B cell (primary cell): ENCODE measurements around the gene IFT88. TPM values are rescaled to one million over a fixed set of nuclear protein-coding genes. Genes with fewer than 3 reads are reported as not detected.

ENCODE experiments used
- ATAC-seq: fragments of 200-7000 bp; cut with Tn5 transposase; one replicate; pipeline ENCODE4 v1.10.0; 2021; ENCODE audit warnings: low read depth, mild to moderate bottlenecking, moderate number of reproducible peaks, moderate library complexity
- CTCF ChIA-PET: fragments of 350-600 bp; sonication (Branson Sonifier 250); formaldehyde crosslinking; loops from one replicate; lab custom pipeline; 2021; ENCODE audit warnings: antibody characterized with exemption, inconsistent platforms; lab: Charles Lee
- POLR2A ChIA-PET: fragments of 350-600 bp; sonication (Branson Sonifier 250); formaldehyde crosslinking; loops from one replicate; lab custom pipeline; 2021; ENCODE audit warnings: antibody characterized with exemption; lab: Charles Lee
- DNase-seq: peaks from one replicate; pipeline ENCODE4 v3.0.0; 2013
- H2AFZ ChIP-seq: 2 replicates; pipeline ENCODE4 v1.6.1; 2012; ENCODE audit warnings: mild to moderate bottlenecking, low read depth, low read length; ENCODE audit not compliant: insufficient read depth, poor library complexity, severe bottlenecking
- H3K27ac ChIP-seq, 2 donors: 1 replicate in 1 of 2; 2 replicates in 1 of 2; pipeline ENCODE4 v1.5.1; 2012 to 2013; ENCODE audit warnings: low read length in 2 of 2, mild to moderate bottlenecking in 2 of 2, moderate library complexity in 1 of 2
- H3K27me3 ChIP-seq, 4 experiments: fragments of 200-600 bp in 1 of 4; sonication (generic) in 1 of 4; replicated peaks in 1 of 4; 1 replicate in 2 of 4; 2 replicates in 2 of 4; pipeline versions ENCODE4 v1.6.1 to v1.7.0; 2013 to 2016; ENCODE audit warnings: low read length in 3 of 4, mild to moderate bottlenecking in 2 of 4, mixed read lengths in 1 of 4, moderate library complexity in 1 of 4; ENCODE audit not compliant: insufficient read depth in 4 of 4, control insufficient read depth in 3 of 4; ENCODE audit errors: control extremely low read depth in 1 of 4
- H3K36me3 ChIP-seq, 2 experiments: replicated peaks in 1 of 2; 1 replicate in 1 of 2; 2 replicates in 1 of 2; pipeline versions ENCODE4 v1.6.1 to v1.7.1; 2013; ENCODE audit warnings: low read length in 1 of 2; ENCODE audit not compliant: insufficient read depth in 2 of 2, control insufficient read depth in 1 of 2; ENCODE audit errors: control extremely low read depth in 1 of 2, extremely low read depth in 1 of 2
- H3K4me1 ChIP-seq, 2 donors: fragments of 200-600 bp in 1 of 2; sonication (generic) in 1 of 2; 1 replicate in 1 of 2; 2 replicates in 1 of 2; pipeline versions ENCODE4 v1.5.1 to v1.6.1; 2013 to 2017; ENCODE audit warnings: low read length in 2 of 2; ENCODE audit not compliant: control insufficient read depth in 2 of 2, insufficient read depth in 2 of 2
- H3K4me2 ChIP-seq: replicated peaks from 2 replicates; pipeline ENCODE3; 2012; ENCODE audit warnings: mild to moderate bottlenecking, low read depth, low read length; ENCODE audit not compliant: poor library complexity, severe bottlenecking
- H3K4me3 ChIP-seq, 5 experiments: fragments of 200-600 bp in 1 of 5; sonication (generic) in 1 of 5; 1 replicate in 3 of 5; 2 replicates in 2 of 5; pipeline versions ENCODE4 v1.5.1 to v1.7.0; 2011 to 2016; ENCODE audit warnings: low read length in 4 of 5, mild to moderate bottlenecking in 4 of 5, low read depth in 2 of 5, control low read depth in 1 of 5, moderate library complexity in 1 of 5; ENCODE audit not compliant: insufficient read depth in 1 of 5; ENCODE audit errors: control extremely low read depth in 1 of 5, extremely low read depth in 1 of 5
- H3K79me2 ChIP-seq: fragments of 200-600 bp; sonication (generic); one replicate; pipeline ENCODE4 v1.6.0; 2016; ENCODE audit warnings: low read length; ENCODE audit not compliant: control insufficient read depth, insufficient read depth
- H3K9ac ChIP-seq: fragments of 200-600 bp; sonication (generic); 2 replicates; pipeline ENCODE4 v1.6.1; 2017; ENCODE audit warnings: mild to moderate bottlenecking, low read length, moderate library complexity
- H3K9me3 ChIP-seq, 3 donors: one replicate each; pipeline versions ENCODE4 v1.6.1 to v1.7.1; 2013; ENCODE audit warnings: low read length in 2 of 3; ENCODE audit not compliant: control insufficient read depth in 2 of 3, insufficient read depth in 1 of 3; ENCODE audit errors: control extremely low read depth in 1 of 3
- H4K20me1 ChIP-seq: 2 replicates; pipeline ENCODE4 v1.6.0; 2012; ENCODE audit warnings: mild to moderate bottlenecking, low read length; ENCODE audit not compliant: insufficient read depth, control insufficient read depth, poor library complexity, severe bottlenecking
- H3K27ac Mint-ChIP-seq: one replicate; pipeline ENCODE4 v1.8.0; 2021; ENCODE audit warnings: mixed read lengths
- H3K27me3 Mint-ChIP-seq: one replicate; pipeline ENCODE4 v1.8.0; 2021; ENCODE audit warnings: mixed read lengths
- H3K4me1 Mint-ChIP-seq: one replicate; pipeline ENCODE4 v1.8.0; 2021; ENCODE audit warnings: mixed read lengths
- H3K4me3 Mint-ChIP-seq: one replicate; pipeline ENCODE4 v1.8.0; 2021; ENCODE audit warnings: mixed read lengths
- H3K9me3 Mint-ChIP-seq: one replicate; pipeline ENCODE4 v1.8.0; 2022; ENCODE audit warnings: mixed read lengths; ENCODE audit not compliant: insufficient read depth
- EZH2 ChIP-seq: IDR thresholded peaks from 2 replicates; pipeline ENCODE4 v1.6.1; 2012; ENCODE audit warnings: borderline replicate concordance, low read depth, mild to moderate bottlenecking, moderate library complexity, low read length; ENCODE audit not compliant: insufficient read depth, poor library complexity, severe bottlenecking
- WGBS: methylation state at CpG from one replicate; pipeline ENCODE4 v1.1.5; 2013; ENCODE audit warnings: missing lambda C conversion rate; ENCODE audit not compliant: insufficient coverage; 5-methylcytosine and 5-hydroxymethylcytosine counted together
- intact Hi-C: fragments of 100-400 bp; cut with micrococcal nuclease; formaldehyde crosslinking; loops from one replicate; pipeline ENCODE4 v1.10.0; 2022
- polyA plus RNA-seq: library from polyadenylated mRNA; depleted of rRNA; stranded (reverse); fragments of >200 nt; gene quantifications from 2 replicates; pipeline ENCODE4 v1.2.3, GENCODE V29; 2012
- total RNA-seq, 2 donors: library from RNA; stranded (reverse); fragments of 120-200 nt in 1 of 2; gene quantifications; 1 replicate in 1 of 2; 2 replicates in 1 of 2; pipeline versions ENCODE4 v1.2.3 to v1.2.4, GENCODE V29; 2013 to 2022
- TF ChIP-seq, protein P1 (sequence below): fragments of 200-600 bp; IDR thresholded peaks from one replicate; pipeline ENCODE4 v1.8.0; 2022; ENCODE audit warnings: antibody characterized with exemption, mild to moderate bottlenecking

Gene IFT88
- total and polyA plus RNA-seq, 2 donors (not counting 1 experiment from before 2014, with no cell fraction given) = 8.0 to 23.3 TPM

DNA sequence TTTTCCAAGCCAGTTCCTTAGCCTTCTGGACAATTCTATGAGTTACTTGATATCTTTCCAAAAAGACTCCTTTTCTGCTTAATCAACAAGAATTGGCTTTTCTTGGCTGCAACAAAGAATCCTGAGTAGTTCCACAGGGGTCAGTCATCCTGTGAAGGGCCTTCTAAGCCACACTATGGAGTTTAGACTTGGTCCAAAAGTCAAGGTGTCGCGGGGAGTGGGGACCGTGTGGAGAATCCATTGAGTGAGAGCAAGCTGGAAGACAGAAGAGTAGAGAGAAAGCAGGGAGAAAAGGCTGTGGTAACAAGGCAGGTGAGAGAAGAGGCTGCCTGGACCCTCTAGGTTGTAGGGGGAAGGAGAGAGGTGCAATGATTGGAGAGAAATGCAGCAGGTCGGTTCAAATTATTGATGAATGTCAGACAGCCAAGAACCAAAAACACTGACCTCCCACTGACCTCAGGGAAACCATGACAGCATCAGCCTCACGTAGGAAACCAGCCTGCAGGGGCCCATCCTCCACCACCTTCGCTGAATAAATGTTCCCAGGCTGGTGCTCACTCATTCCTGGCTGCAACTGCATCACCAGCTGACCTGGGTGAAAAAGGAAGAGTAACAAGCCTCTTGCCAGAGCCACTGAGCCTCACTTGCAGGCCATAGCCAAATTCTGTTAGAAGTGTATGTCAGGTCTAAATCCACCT is 7.1 kb upstream of the IFT88 start:
- no peaks in the 10 kb centered on the region for H3K79me2 ChIP-seq
- H3K27me3 Mint-ChIP-seq = no peaks in the 10 kb centered on the region
- peaks cover 0 to 3% (median 0%) of the 10 kb centered on the region in 3 donors for H3K9me3 ChIP-seq
- H3K27ac Mint-ChIP-seq = no peak overlapping the region
- POLR2A ChIA-PET = no interaction called here
- ATAC-seq (no peak), DNase-seq (no peak)
- no peak overlapping the region for H3K9ac ChIP-seq
- CTCF ChIA-PET = no interaction called here
- no peak overlapping the region for H2AFZ ChIP-seq
- WGBS = 100% methylated on average over 6 of the region's 6 CpGs
- intact Hi-C loops = loop anchor here (10.0 kb wide), 2 partner anchors 215 to 605 kb away; partner anchors contain the start of genes EEF1AKMT1 and ZMYM2
- no peaks in the 10 kb centered on the region for H3K36me3 ChIP-seq
- H4K20me1 ChIP-seq = no peaks in the 10 kb centered on the region
- H3K4me2 ChIP-seq = no peak overlapping the region
- peaks cover 2% of the 10 kb centered on the region for H3K9me3 Mint-ChIP-seq
- TF ChIP-seq EZH2 = no peak
- TF ChIP-seq, protein P1, sequence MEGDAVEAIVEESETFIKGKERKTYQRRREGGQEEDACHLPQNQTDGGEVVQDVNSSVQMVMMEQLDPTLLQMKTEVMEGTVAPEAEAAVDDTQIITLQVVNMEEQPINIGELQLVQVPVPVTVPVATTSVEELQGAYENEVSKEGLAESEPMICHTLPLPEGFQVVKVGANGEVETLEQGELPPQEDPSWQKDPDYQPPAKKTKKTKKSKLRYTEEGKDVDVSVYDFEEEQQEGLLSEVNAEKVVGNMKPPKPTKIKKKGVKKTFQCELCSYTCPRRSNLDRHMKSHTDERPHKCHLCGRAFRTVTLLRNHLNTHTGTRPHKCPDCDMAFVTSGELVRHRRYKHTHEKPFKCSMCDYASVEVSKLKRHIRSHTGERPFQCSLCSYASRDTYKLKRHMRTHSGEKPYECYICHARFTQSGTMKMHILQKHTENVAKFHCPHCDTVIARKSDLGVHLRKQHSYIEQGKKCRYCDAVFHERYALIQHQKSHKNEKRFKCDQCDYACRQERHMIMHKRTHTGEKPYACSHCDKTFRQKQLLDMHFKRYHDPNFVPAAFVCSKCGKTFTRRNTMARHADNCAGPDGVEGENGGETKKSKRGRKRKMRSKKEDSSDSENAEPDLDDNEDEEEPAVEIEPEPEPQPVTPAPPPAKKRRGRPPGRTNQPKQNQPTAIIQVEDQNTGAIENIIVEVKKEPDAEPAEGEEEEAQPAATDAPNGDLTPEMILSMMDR = no peak
- no peak overlapping the region for H3K4me3 Mint-ChIP-seq
- peaks cover 0 to 2% (median 0%) of the 10 kb centered on the region in 4 experiments for H3K27me3 ChIP-seq
- no peak overlapping the region for H3K27ac ChIP-seq
- H3K4me3 ChIP-seq = no peak overlapping the region
- no peaks in the 10 kb centered on the region for H3K4me1 Mint-ChIP-seq
- H3K4me1 ChIP-seq = no peaks in the 10 kb centered on the region

DNA sequence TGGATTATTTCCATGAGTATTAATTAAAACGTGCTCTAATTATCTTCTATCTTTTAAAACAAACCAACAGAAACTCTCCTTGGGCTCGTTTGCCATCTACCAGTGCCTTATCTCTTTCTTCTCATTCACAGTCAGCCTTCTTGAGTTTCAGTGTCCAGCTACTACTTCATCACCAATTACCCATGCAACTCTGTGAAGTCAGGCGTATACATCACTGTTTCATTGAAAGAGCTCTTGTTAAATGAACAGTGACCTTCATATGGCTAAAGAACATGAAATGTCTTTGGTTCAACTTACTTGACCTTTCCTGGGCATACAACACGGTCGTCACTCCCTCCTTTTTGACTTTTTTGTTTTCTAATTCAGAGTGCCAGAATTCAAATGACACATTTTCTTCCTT is 5.2 kb upstream of the IFT88 start:
- Histone ChIP-seq H3K9me3 (peaks cover 0 to 14% (median 0%) of the 10 kb centered on the region in 3 donors), H4K20me1 (no peaks in the 10 kb centered on the region), H3K4me1 (peaks cover 3 to 6% of the 10 kb centered on the region in 2 donors), H3K36me3 (no peaks in the 10 kb centered on the region), H3K9ac (no peak overlapping the region), H2AFZ (no peak overlapping the region), H3K79me2 (peaks cover 3% of the 10 kb centered on the region), H3K27me3 (peaks cover 0 to 2% (median 0%) of the 10 kb centered on the region in 4 experiments), H3K27ac (no peak overlapping the region), H3K4me3 (no peak overlapping the region), H3K4me2 (no peak overlapping the region)
- ChIA-PET CTCF (no interaction called here), POLR2A (no interaction called here)
- no peak for ATAC-seq
- peaks cover 2% of the 10 kb centered on the region for H3K9me3 Mint-ChIP-seq
- H3K4me3 Mint-ChIP-seq = no peak overlapping the region
- intact Hi-C loops = loop anchor here (10.0 kb wide), 2 partner anchors 213 to 607 kb away; partner anchors contain the start of genes EEF1AKMT1 and ZMYM2
- no peak overlapping the region for H3K27ac Mint-ChIP-seq
- TF ChIP-seq, protein P1 = no peak
- no peak for TF ChIP-seq EZH2
- H3K27me3 Mint-ChIP-seq = no peaks in the 10 kb centered on the region
- 81% methylated on average over 4 of the region's 5 CpGs for WGBS
- peaks cover 6% of the 10 kb centered on the region for H3K4me1 Mint-ChIP-seq
- DNase-seq = no peak
